MCF 10A (cell line): ENCODE results near the gene SLC25A26. TPM values are rescaled to one million over a fixed set of nuclear protein-coding genes. Genes with fewer than 3 reads are reported as not detected.

Source experiments
- BruUV-seq: library from RNA; stranded (reverse); fragments of 400-500 nt; replicated peaks from 2 replicates; lab custom pipeline; 2021; lab: Mats Ljungman, UMichigan
- CTCF ChIA-PET: fragments of 300-600 bp; sonication (Branson Sonifier 250); formaldehyde crosslinking; extraction: SDS; loops from one replicate; lab custom pipeline; 2021; ENCODE audit warnings: antibody characterized with exemption, inconsistent platforms; lab: Yijun Ruan, JAX
- POLR2A ChIA-PET: fragments of 300-600, 350-650 bp; sonication (Branson Sonifier 250); formaldehyde crosslinking; extraction: SDS; loops from one replicate; lab custom pipeline; 2020; ENCODE audit warnings: antibody characterized with exemption, inconsistent platforms; lab: Yijun Ruan, JAX
- DNase-seq: peaks from one replicate; pipeline ENCODE4 v3.0.0-alpha.2; 2018; ENCODE audit not compliant: unreplicated experiment
- H3K27ac Mint-ChIP-seq: one replicate; pipeline ENCODE4 v1.8.0; 2022; ENCODE audit warnings: mild to moderate bottlenecking, low read depth, mixed read lengths; ENCODE audit not compliant: unreplicated experiment
- H3K27me3 Mint-ChIP-seq: one replicate; pipeline ENCODE4 v1.8.0; 2022; ENCODE audit warnings: mixed read lengths; ENCODE audit not compliant: insufficient read depth, unreplicated experiment
- H3K36me3 Mint-ChIP-seq: one replicate; pipeline ENCODE4 v1.8.0; 2022; ENCODE audit warnings: mild to moderate bottlenecking, moderate library complexity, mixed read lengths; ENCODE audit not compliant: insufficient read depth, unreplicated experiment
- H3K4me1 Mint-ChIP-seq: one replicate; pipeline ENCODE4 v1.8.0; 2022; ENCODE audit warnings: mixed read lengths; ENCODE audit not compliant: insufficient read depth, unreplicated experiment
- H3K4me3 Mint-ChIP-seq: one replicate; pipeline ENCODE4 v1.8.0; 2022; ENCODE audit warnings: mild to moderate bottlenecking, moderate library complexity, mixed read lengths; ENCODE audit not compliant: unreplicated experiment
- H3K9me3 Mint-ChIP-seq: one replicate; pipeline ENCODE4 v1.8.0; 2022; ENCODE audit warnings: mixed read lengths; ENCODE audit not compliant: unreplicated experiment
- CTCF ChIP-seq: fragments of 200-600 bp; IDR thresholded peaks from one replicate; pipeline ENCODE4 v1.8.0; 2022; ENCODE audit warnings: antibody characterized with exemption, mild to moderate bottlenecking; ENCODE audit not compliant: unreplicated experiment
- intact Hi-C: fragments of 100-400 bp; cut with micrococcal nuclease; formaldehyde crosslinking; loops from 2 replicates; pipeline ENCODE4 v1.14.1; 2022
- total RNA-seq: library from RNA; stranded (reverse); gene quantifications from 2 replicates; pipeline ENCODE4 v1.2.3, GENCODE V29; 2022

SLC25A26 gene
- total RNA-seq, 1 experiment from 2014 or later: 24.8 TPM

DNA sequence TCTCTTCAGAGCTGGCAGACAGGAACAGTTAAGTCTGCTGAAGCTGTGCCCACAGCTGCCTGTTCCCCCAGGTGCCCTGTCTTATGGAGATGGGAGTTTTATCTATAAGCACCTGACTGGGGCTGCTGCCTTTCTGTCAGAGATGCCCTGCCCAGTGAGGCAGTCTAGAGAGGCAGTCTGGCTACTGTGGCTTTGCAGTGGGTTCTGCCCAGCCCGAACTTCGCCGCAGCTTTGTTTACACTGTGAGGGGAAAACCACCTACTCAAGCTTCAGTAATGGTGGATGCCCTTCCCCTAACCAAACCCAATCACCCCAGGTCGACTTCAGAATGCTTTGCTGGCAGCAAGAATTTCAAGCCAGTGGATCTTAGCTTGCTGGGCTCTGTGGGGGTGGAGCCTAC, 91.2 kb downstream of the SLC25A26 start:
- H3K27ac Mint-ChIP-seq: no peak overlapping the region
- no TSS peak for BruUV-seq
- H3K4me3 Mint-ChIP-seq: no peak overlapping the region
- no peaks in the 10 kb centered on the region for H3K27me3 Mint-ChIP-seq
- no peaks in the 10 kb centered on the region for H3K4me1 Mint-ChIP-seq
- H3K9me3 Mint-ChIP-seq: peaks cover 15% of the 10 kb centered on the region
- intact Hi-C loops: no loop called here
- ChIA-PET POLR2A (no interaction called here), CTCF (interaction anchor here (1.0 kb wide), 1 partner anchor 503 kb away, joined by 6 read pairs; no protein-coding TSS in a partner anchor)
- no peak for TF ChIP-seq CTCF
- DNase-seq: no peak
- no peaks in the 10 kb centered on the region for H3K36me3 Mint-ChIP-seq

GRCh38 chr3:66314455-66314854, 93.7 kb downstream of the SLC25A26 start:
- no TSS peak for BruUV-seq
- Mint-ChIP-seq H3K27me3 (no peaks in the 10 kb centered on the region), H3K36me3 (no peaks in the 10 kb centered on the region), H3K4me1 (no peaks in the 10 kb centered on the region), H3K9me3 (peaks cover 15% of the 10 kb centered on the region), H3K27ac (no peak overlapping the region), H3K4me3 (no peak overlapping the region)
- CTCF ChIA-PET: interaction anchor here (0.6 kb wide), 1 partner anchor 510 kb away, joined by 3 read pairs; no protein-coding TSS in a partner anchor
- intact Hi-C loops: no loop called here
- POLR2A ChIA-PET: no interaction called here
- TF ChIP-seq CTCF: no peak
- no peak for DNase-seq

- intact Hi-C loops: no loop called here
- ChIA-PET POLR2A (no interaction called here), CTCF (interaction anchor here (1.3 kb wide), 1 partner anchor 8 kb away, joined by 3 read pairs; no protein-coding TSS in a partner anchor)
- H3K4me1 Mint-ChIP-seq: no peaks in the 10 kb centered on the region
- H3K27me3 Mint-ChIP-seq: no peaks in the 10 kb centered on the region
- no peak overlapping the region for H3K4me3 Mint-ChIP-seq
- no peak for DNase-seq
- H3K9me3 Mint-ChIP-seq: peaks cover 15% of the 10 kb centered on the region
- H3K36me3 Mint-ChIP-seq: peaks cover 8% of the 10 kb centered on the region
- H3K27ac Mint-ChIP-seq: no peak overlapping the region
- no peak for TF ChIP-seq CTCF
- BruUV-seq: no TSS peak
These were observed 97.1 kb downstream of the SLC25A26 start for GRCh38 chr3:66317750-66318376.

GRCh38 chr3:66320390-66320789, 99.6 kb downstream of the SLC25A26 start:
- H3K27me3 Mint-ChIP-seq: no peaks in the 10 kb centered on the region
- ChIA-PET POLR2A (no interaction called here), CTCF (interaction anchor here (1.9 kb wide), 1 partner anchor 502 kb away, joined by 6 read pairs; no protein-coding TSS in a partner anchor)
- no peak overlapping the region for H3K4me3 Mint-ChIP-seq
- intact Hi-C loops: no loop called here
- H3K4me1 Mint-ChIP-seq: peaks cover 6% of the 10 kb centered on the region
- peaks cover 8% of the 10 kb centered on the region for H3K36me3 Mint-ChIP-seq
- peaks cover 8% of the 10 kb centered on the region for H3K9me3 Mint-ChIP-seq
- no peak for DNase-seq
- no TSS peak for BruUV-seq
- TF ChIP-seq CTCF: no peak
- peak overlapping the region; percentile 16 for H3K27ac Mint-ChIP-seq
